T-helper 1 cell (primary cell): ENCODE measurements around the gene OPCML.

Experiments
- DNase-seq, 5 donors: peaks; one replicate each; pipeline ENCODE4 v3.0.0-alpha.2; 2012 to 2020

The OPCML gene

GRCh38 chr11:133536198-133536597 is 3.9 kb upstream of the OPCML start:
- no peak for DNase-seq

- DNase-seq = no peak
Measured at GRCh38 chr11:133533205-133533604, 904 bp upstream of the OPCML start.

- no peak for DNase-seq
Measured at GRCh38 chr11:133531458-133531857, 843 bp downstream of the OPCML start.

GRCh38 chr11:133530501-133530835 is 1.8 kb downstream of the OPCML start:
- DNase-seq = no peak

GRCh38 chr11:133529807-133530500 is 2.3 kb downstream of the OPCML start:
- DNase-seq = no peak

- no peak for DNase-seq
Measured at GRCh38 chr11:133526790-133527189, 5.5 kb downstream of the OPCML start.

GRCh38 chr11:133525976-133526375 is 6.3 kb downstream of the OPCML start:
- no peak for DNase-seq

- DNase-seq = no peak
Measured at GRCh38 chr11:133524488-133524887, 7.8 kb downstream of the OPCML start.

GRCh38 chr11:133522344-133522743 is 10.0 kb downstream of the OPCML start:
- no peak for DNase-seq

- no peak for DNase-seq
Measured at GRCh38 chr11:133521502-133521901, 10.8 kb downstream of the OPCML start.

- no peak for DNase-seq
Measured at GRCh38 chr11:133520707-133521106, 11.6 kb downstream of the OPCML start.

GRCh38 chr11:133519560-133519959 is 12.7 kb downstream of the OPCML start:
- DNase-seq = no peak

- DNase-seq = no peak
Measured at GRCh38 chr11:133518702-133519264, 13.5 kb downstream of the OPCML start.

- no peak for DNase-seq
Measured at GRCh38 chr11:133516845-133517244, 15.5 kb downstream of the OPCML start.

GRCh38 chr11:133515107-133515506 is 17.2 kb downstream of the OPCML start:
- no peak for DNase-seq

GRCh38 chr11:133509924-133510697 is 22.2 kb downstream of the OPCML start:
- no peak for DNase-seq

- DNase-seq = no peak
Measured at GRCh38 chr11:133508468-133508867, 23.8 kb downstream of the OPCML start.

- no peak for DNase-seq
Measured at GRCh38 chr11:133507185-133507584, 25.1 kb downstream of the OPCML start.

- no peak for DNase-seq
Measured at GRCh38 chr11:133506551-133507094, 25.7 kb downstream of the OPCML start.

GRCh38 chr11:133506023-133506422 is 26.3 kb downstream of the OPCML start:
- DNase-seq = no peak

GRCh38 chr11:133504906-133505305 is 27.4 kb downstream of the OPCML start:
- no peak for DNase-seq

- no peak for DNase-seq
Measured at GRCh38 chr11:133503776-133504175, 28.5 kb downstream of the OPCML start.

GRCh38 chr11:133503236-133503635 is 29.1 kb downstream of the OPCML start:
- DNase-seq = no peak
